HG03457 (cell line): ENCODE data around the gene HIGD1C.
"Not testable (repeated sequence)": the region's sequence is repeated elsewhere in the genome, so short reads cannot be mapped to it uniquely, and the experiment has no call there.

Source experiments
- ATAC-seq: cut with Tn5 transposase; IDR thresholded peaks from one replicate; pipeline ENCODE4 v1.9.1; 2021; ENCODE audit warnings: moderate number of reproducible peaks; ENCODE audit not compliant: unreplicated experiment

Gene HIGD1C

DNA sequence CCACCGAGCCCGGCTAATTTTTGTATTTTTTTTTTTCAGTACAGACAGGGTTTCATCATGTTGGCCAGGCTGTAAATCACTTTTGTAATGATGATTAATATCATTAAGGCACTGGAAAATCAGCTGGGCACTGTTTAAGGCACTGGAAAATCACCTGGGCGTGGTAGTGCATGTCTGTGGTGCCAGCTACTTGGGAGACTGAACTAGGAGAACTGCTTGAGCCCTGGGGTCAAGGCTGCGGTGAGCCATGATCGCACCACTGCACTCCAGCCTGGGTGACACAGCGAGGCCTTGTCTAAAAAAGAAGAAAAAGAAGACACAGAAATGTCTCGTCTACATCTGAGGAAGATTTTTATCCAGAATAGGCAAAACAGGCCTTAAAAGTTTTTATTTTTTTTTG lies 61.1 kb downstream of the HIGD1C start:
- ATAC-seq = no peak

DNA sequence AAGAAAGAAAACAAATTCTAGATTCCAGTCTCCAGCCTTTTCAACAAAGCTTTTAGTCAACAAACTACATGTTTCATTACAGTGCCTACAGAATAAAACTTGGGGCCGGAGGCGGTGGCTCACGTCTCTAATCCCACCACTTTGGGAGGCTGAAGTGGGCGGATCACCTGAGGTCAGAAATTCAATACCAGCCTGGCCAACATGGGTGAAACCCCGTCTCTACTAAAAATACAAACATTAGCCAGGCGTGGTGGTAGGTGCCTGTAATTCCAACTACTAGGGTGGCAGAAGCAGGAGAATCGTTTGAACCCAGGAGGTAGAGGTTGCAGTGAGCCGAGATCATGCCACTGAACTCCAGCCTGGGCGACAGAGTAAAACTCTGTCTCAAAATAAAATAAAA lies 62.1 kb downstream of the HIGD1C start:
- not testable (repeated sequence) for ATAC-seq

DNA sequence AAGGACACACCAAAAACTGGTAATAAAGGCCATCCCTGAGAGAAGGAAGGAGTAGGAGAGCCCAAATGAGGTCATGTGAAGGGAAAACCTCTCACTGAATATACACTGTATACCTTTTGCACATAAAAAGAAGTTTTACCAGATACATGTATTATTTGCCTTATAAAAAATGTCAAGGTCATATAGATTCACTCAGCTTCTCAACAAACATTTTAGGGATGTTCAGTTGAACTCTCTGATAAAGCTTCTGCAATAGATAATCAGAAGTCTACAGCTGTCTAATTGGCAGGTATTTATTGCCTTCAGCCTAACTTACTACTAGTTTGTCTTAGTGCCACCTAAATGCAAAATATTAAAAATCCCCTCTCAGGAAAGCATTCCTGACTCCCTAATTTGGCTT lies 65.1 kb downstream of the HIGD1C start:
- ATAC-seq = no peak

DNA sequence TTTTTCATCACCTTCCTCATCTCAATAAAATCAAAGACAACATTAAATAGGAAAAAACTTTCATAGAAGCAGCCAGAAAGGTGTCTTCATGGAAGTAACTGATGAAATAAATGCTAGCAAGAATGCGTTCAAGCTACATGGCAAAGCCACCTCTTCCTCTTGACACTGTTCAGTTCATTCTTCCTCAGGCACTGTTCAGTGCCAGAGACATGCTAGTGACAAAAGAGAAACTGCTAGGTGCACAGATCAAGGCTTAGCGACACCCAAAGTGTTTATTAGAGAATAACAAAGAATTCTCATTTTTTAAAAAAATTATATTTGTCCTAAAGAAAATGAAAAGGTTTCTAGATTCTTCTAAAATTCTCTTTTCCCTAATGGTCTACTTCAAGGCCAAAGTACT lies 66.6 kb downstream of the HIGD1C start:
- no peak for ATAC-seq

DNA sequence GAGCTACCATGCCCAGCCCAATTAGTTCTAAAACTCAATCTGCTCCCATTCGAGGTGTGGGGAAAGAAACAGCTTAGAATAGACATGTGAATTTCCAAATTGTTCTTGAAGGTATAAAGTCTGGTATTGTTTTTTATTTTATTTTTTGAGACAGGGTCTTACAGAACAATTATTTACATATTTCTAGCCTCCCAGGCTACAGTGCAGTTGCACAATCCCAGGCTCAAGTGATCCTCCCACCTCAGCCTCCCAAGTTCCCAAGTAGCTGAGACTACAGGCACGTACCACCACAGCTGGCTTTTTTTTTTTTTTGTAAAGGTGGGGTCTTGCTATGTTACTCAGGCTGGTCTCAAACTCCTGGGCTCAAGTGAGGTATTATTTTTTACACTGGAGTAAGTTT lies 67.6 kb downstream of the HIGD1C start:
- ATAC-seq = no peak
